Activated CD4-positive, CD25-positive, alpha-beta regulatory T cell (primary cell): Measurements from ENCODE around the gene ANKDD1A.

Experiments used
- DNase-seq, 4 experiments: peaks; one replicate each; lab custom pipeline; 2025; lab: John Stamatoyannopoulos, UW

ANKDD1A gene

GRCh38 chr15:64895285-64896065 is 16.2 kb upstream of the ANKDD1A start:
- no peak for DNase-seq

DNA sequence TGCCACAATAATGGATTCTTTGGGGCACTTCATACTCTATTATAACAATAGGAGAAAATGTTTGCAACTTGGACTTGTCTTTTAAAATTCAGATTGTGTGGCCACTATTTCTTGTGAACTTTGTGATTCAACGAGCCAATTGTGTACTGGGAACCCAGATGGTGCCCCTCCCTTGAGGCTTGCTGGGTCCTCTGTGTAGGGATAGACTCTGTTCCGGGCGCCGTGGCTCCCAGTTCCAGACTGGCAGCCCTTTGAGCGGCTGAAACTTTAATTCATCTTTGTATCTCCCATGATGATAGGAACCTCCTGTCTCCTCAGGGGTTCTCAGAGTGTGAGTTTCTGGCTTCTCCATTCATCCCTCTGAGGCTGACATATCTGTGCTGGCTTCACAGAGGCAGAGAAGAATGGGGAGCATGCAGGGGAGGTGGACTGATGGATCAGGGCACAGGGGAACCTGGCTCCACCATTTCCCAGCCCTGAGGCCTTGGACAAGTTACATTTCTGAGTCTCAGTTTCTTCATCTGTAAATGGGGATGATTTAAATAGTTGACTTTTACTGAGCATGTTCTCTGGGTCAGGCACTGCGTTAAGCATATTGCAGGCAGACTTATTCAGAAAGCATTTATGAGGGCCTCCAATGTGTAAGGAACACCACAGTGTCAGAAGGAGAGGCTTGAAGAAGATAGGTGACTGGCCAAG is 15.2 kb upstream of the ANKDD1A start:
- no peak for DNase-seq

- no peak for DNase-seq
Measured at GRCh38 chr15:64897345-64897985, 14.2 kb upstream of the ANKDD1A start.

GRCh38 chr15:64898406-64898805 is 13.3 kb upstream of the ANKDD1A start:
- DNase-seq, result no peak

DNA sequence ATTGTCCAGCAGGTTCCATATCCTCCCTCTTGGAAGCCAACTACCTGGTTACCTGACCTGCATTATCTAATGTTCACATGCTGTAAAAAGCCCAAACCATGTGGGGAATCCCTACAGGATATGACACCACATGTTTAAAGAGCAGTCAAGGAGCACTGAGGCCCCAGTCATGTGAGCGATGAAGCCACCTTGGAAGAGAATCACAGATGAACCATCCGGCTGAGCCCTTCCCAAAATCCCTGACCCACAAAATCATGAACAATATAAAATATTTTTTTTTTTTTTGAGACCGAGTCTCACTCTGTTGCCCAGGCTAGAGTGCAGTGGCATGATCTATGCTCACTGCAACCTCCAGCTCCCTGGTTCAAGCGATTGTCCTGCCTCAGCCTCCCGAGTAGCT is 10.6 kb upstream of the ANKDD1A start:
- DNase-seq, result no peak

GRCh38 chr15:64901914-64902313 is 9.8 kb upstream of the ANKDD1A start:
- no peak for DNase-seq

DNA sequence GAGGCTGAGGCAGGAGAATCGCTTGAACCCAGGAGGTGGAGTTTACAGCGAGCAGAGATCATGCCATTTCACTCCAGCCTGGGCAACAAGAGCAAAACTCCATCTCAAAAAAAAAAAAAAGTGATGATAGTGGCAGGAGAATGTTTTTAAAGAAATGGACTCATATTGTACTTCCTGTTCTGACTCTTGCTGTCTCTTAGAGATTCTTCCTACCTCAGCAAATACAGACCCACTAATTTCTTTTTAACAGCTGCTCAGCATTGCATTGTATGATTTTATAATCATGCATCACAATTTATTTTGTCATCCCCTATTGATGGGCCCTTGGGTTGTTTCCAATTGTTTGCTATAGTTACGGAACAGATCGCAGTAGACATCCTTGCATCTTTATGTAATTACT is 8.8 kb upstream of the ANKDD1A start:
- no peak for DNase-seq

- no peak for DNase-seq
Measured at GRCh38 chr15:64903326-64903950, 8.3 kb upstream of the ANKDD1A start.

GRCh38 chr15:64904189-64904588 is 7.5 kb upstream of the ANKDD1A start:
- DNase-seq, result no peak

DNA sequence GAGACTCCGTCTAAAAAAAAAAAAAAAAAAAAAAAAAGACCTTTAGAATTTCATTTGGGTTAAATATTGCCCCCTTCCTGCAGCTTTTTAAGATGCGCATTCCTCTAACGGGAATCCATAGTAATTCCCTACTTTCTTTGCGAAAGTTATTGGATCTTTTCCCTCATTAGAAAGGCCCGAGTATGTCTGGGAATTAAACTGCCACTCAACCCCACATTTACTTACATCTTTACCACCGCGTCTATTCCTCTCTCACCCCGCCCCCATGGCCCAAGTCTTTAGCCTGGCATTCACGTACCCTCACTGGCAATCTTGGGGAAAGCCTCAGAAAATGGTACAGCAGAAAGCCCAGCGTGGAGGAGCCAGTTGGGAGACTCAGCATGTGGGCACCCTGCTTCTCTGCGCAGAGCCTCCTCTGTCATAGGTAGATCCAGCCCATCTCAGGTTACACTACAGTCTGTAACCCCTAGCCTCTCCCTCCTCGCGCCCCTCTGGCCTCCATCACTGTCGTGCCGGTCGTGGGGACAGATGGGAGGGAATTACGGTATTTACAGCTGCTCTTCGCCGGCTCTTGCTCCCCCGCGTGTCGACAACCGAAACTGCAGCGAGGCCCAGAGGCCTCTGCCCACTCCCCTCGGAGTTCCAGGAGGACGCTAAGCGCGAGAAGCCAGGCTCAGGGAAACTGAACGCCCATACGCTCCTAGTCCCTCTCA is 6.4 kb upstream of the ANKDD1A start:
- DNase-seq, result peak; percentile 49 to 54 (median 53)

DNA sequence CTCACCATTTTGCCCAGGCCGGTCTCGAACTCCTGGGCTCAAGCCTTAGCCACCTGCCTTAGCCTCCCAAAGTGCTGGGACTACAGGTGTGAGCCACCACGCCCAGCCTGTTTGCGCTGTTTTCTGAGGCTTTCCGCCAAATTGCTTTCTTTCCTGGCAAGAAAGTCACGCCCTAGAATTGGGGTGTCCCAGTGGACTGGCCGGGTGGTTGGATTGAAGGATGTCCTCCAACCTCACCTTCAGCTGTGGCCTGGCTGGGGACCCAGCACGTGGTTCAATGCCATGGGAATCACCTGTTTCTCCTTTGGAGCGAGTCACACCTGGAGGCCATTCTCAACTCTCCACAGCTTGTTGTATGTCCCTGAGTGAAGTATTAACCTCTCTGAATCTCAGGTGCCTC is 5.8 kb upstream of the ANKDD1A start:
- DNase-seq, result no peak

GRCh38 chr15:64906402-64906801 is 5.3 kb upstream of the ANKDD1A start:
- no peak for DNase-seq

DNA sequence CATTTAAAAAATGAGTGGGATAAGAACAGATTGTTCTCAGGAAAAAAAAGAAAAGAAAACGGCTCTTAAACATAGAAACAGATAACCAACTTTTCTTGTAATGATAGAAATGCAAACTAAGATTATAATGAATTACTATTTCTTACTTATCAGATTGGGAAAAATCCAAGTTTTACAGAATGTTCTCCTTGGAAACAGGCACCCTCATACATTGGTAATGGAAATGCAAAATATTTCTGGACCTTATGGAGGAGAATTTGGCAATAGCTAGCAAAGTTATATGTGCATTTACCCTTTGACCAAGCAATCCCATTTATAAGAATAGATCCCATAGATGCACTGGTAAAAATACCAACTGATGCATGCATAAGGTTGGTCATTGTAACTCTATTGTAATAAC is 3.7 kb upstream of the ANKDD1A start:
- no peak for DNase-seq

DNA sequence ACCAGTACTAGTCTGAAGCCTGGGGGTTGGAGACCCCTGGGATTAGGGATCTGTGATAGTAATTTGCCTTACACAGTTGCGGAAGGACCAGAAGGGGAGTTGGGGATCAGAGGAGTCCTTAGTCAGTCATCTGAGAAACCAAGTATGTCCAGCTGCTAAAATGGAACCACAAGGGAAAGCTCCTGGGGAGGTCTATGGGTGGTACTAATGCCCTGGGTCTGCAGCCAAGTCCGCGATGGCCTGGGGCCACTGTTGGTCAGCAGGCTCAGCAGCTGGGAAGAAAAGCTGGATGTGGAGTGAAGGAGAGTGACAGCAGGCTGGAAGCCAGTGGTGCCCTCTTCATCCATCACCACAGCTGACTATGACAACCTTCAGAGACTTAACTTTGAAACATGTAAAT is 2.2 kb upstream of the ANKDD1A start:
- DNase-seq, result no peak

- DNase-seq, result no peak
Measured at GRCh38 chr15:64912379-64913325, 950 bp downstream of the ANKDD1A start.

- no peak for DNase-seq
Measured at GRCh38 chr15:64915518-64916227, 4.0 kb downstream of the ANKDD1A start.

- DNase-seq, result no peak
Measured at GRCh38 chr15:64916365-64916764, 4.7 kb downstream of the ANKDD1A start.

DNA sequence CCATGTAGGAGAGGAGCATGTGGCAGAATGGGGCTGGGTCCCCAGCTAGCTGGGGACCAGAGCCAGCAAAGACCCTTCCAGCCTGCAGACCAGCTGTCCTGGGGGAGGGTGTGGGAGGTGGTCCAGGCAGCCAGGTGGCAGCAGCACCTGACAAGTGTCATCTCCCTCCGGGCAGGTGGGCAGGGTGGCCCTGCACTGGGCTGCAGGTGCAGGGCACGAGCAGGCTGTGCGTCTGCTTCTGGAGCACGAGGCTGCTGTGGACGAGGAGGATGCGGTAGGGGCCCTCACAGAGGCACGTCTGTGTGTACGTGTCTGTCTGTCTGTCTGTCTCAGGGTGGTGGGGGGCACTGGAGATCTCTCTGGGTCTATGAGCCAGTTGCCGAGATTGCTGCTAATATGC is 5.5 kb downstream of the ANKDD1A start:
- DNase-seq, result no peak

DNA sequence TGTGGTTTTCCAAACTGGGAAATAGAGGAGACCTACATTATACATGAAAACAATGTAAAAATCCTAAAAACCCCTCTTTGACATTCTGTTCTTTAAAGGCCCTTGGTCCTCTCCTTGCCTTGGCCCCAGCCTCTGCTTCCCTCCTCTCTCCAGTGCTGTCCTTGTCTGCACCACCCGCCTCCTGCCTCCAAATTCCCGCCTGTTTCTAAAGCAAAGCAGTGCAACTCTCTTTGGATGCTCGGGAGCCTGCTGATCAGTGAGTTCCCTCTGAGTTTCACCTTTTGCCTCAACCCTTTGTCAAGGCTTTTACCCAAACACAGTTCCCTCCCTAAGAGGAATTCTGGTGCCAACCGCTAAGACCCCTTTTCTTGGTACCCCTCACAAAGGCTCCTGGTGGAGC is 8.0 kb downstream of the ANKDD1A start:
- DNase-seq, result no peak

- DNase-seq, result no peak
Measured at GRCh38 chr15:64921711-64922110, 10.0 kb downstream of the ANKDD1A start.
